ENCODE measurements around the gene MED1. TPM values are rescaled to one million over a fixed set of nuclear protein-coding genes. Genes with fewer than 3 reads are reported as not detected.
A peak's percentile ranks its signal among the peaks of the same experiment; 100 is the strongest.
"Not testable (repeated sequence)": the region's sequence is repeated elsewhere in the genome, so short reads cannot be mapped to it uniquely, and the experiment has no call there.

MED1 gene
- 22.7 and 27.9 TPM in 2 replicates for total RNA-seq

- peak; percentile 96 for DNase-seq (ENCODE audit: extremely low read depth, low read depth, low spot score)
These were observed at the start of gene MED1 for GRCh38 chr17:39450847-39451581. Gene MED1, minus strand, starts transcription at chr17:39451263. Its CDS starts 201 bp downstream, at chr17:39451062.

GRCh38 chr17:39496921-39497320, 45.9 kb upstream of the MED1 start:
- DNase-seq (ENCODE audit: extremely low read depth, low read depth, low spot score): not testable (repeated sequence)

GRCh38 chr17:39487946-39488345, 36.9 kb upstream of the MED1 start:
- DNase-seq (ENCODE audit: extremely low read depth, low read depth, low spot score): no peak

- not testable (repeated sequence) for DNase-seq (ENCODE audit: extremely low read depth, low read depth, low spot score)
These were observed 36.4 kb upstream of the MED1 start for GRCh38 chr17:39487490-39487889.

GRCh38 chr17:39486242-39486641, 35.2 kb upstream of the MED1 start:
- DNase-seq (ENCODE audit: extremely low read depth, low read depth, low spot score): no peak

- DNase-seq (ENCODE audit: extremely low read depth, low read depth, low spot score): no peak
These were observed 34.5 kb upstream of the MED1 start for GRCh38 chr17:39485555-39485954.

- DNase-seq (ENCODE audit: extremely low read depth, low read depth, low spot score): no peak
These were observed 33.1 kb upstream of the MED1 start for GRCh38 chr17:39484178-39484577.

- DNase-seq (ENCODE audit: extremely low read depth, low read depth, low spot score): no peak
These were observed 32.4 kb upstream of the MED1 start for GRCh38 chr17:39483506-39483905.

GRCh38 chr17:39479631-39480030, 28.6 kb upstream of the MED1 start:
- not testable (repeated sequence) for DNase-seq (ENCODE audit: extremely low read depth, low read depth, low spot score)

GRCh38 chr17:39473310-39473709, 22.2 kb upstream of the MED1 start:
- no peak for DNase-seq (ENCODE audit: extremely low read depth, low read depth, low spot score)

GRCh38 chr17:39468610-39469009, 17.5 kb upstream of the MED1 start:
- not testable (repeated sequence) for DNase-seq (ENCODE audit: extremely low read depth, low read depth, low spot score)

- not testable (repeated sequence) for DNase-seq (ENCODE audit: extremely low read depth, low read depth, low spot score)
These were observed 13.6 kb upstream of the MED1 start for GRCh38 chr17:39464639-39465181.

GRCh38 chr17:39462631-39463375, 11.7 kb upstream of the MED1 start:
- no peak for DNase-seq (ENCODE audit: extremely low read depth, low read depth, low spot score)

- no peak for DNase-seq (ENCODE audit: extremely low read depth, low read depth, low spot score)
These were observed 11.0 kb upstream of the MED1 start for GRCh38 chr17:39461926-39462569.

- DNase-seq (ENCODE audit: extremely low read depth, low read depth, low spot score): peak; percentile 98
These were observed 10.3 kb upstream of the MED1 start, which contains the start of gene CDK12 for GRCh38 chr17:39461113-39461925. Gene CDK12, plus strand, starts transcription at chr17:39461486. Its CDS starts 586 bp downstream, at chr17:39462072.

GRCh38 chr17:39455919-39456318, 4.9 kb upstream of the MED1 start:
- no peak for DNase-seq (ENCODE audit: extremely low read depth, low read depth, low spot score)

- no peak for DNase-seq (ENCODE audit: extremely low read depth, low read depth, low spot score)
These were observed 1.0 kb downstream of the MED1 start for GRCh38 chr17:39450051-39450450.

GRCh38 chr17:39447561-39447960, 3.5 kb downstream of the MED1 start:
- DNase-seq (ENCODE audit: extremely low read depth, low read depth, low spot score): no peak

- DNase-seq (ENCODE audit: extremely low read depth, low read depth, low spot score): no peak
These were observed 7.7 kb downstream of the MED1 start for GRCh38 chr17:39443326-39443725.

GRCh38 chr17:39439868-39440267, 11.2 kb downstream of the MED1 start:
- DNase-seq (ENCODE audit: extremely low read depth, low read depth, low spot score): not testable (repeated sequence)

Data from glomerular endothelial cell (primary cell).